H1 (cell line): ENCODE data around the gene ZNF786. TPM values are rescaled to one million over a fixed set of nuclear protein-coding genes. Genes with fewer than 3 reads are reported as not detected.
A peak's percentile ranks its signal among the peaks of the same experiment; 100 is the strongest.

Experiments used
- CBX8 ChIP-seq: fragments of 300-800, 300-1000 bp; sonication (generic); IDR thresholded peaks from 2 replicates; pipeline ENCODE4 v1.7.1; 2016; ENCODE audit warnings: low read depth, low read length, borderline replicate concordance
- CHD7 ChIP-seq: fragments of 300-600 bp; sonication (generic); IDR thresholded peaks from 2 replicates; pipeline ENCODE4 v1.7.1; 2012; ENCODE audit warnings: low read length, moderate library complexity, mild to moderate bottlenecking, inconsistent platforms; ENCODE audit not compliant: insufficient replicate concordance
- GTF2F1 ChIP-seq: IDR thresholded peaks from 2 replicates; pipeline ENCODE4 v1.6.1; 2012; ENCODE audit warnings: low read depth, low read length, improper control_type of control experiment, borderline replicate concordance
- NANOG ChIP-seq: IDR thresholded peaks from 2 replicates; pipeline ENCODE4 v1.6.1; 2011; ENCODE audit warnings: low read length, low read depth, mild to moderate bottlenecking, inconsistent platforms; ENCODE audit not compliant: insufficient read depth, poor library complexity, severe bottlenecking
- PHF8 ChIP-seq: fragments of 200-600 bp; sonication (generic); conservative IDR thresholded peaks from 2 replicates; pipeline ENCODE4 v1.7.1; 2012; ENCODE audit warnings: low read depth, mild to moderate bottlenecking, inconsistent platforms, low read length, moderate library complexity
- RXRA ChIP-seq: IDR thresholded peaks from 2 replicates; pipeline ENCODE4 v1.6.1; 2011; ENCODE audit warnings: low read depth, mild to moderate bottlenecking, low read length, moderate library complexity; ENCODE audit not compliant: insufficient read depth
- SP1 ChIP-seq: IDR thresholded peaks from 2 replicates; pipeline ENCODE4 v1.6.1; 2011; ENCODE audit warnings: low read depth, low read length
- SP2 ChIP-seq: IDR thresholded peaks from 2 replicates; pipeline ENCODE4 v1.6.1; 2012; ENCODE audit warnings: mild to moderate bottlenecking, low read length, inconsistent platforms
- SP4 ChIP-seq: IDR thresholded peaks from 2 replicates; pipeline ENCODE4 v1.6.1; 2012; ENCODE audit warnings: low read length, inconsistent platforms
- ZNF274 ChIP-seq: IDR thresholded peaks from 2 replicates; pipeline ENCODE4 v1.7.0; 2012; ENCODE audit warnings: low read length, borderline replicate concordance; ENCODE audit errors: extremely low read depth
- polyA plus RNA-seq, 7 experiments: library from polyadenylated mRNA; depleted of rRNA in 3 of 7; stranded (reverse) in 5 of 7; unstranded in 2 of 7; fragments of >200 nt in 5 of 7; fragments of 200-250 nt in 2 of 7; gene quantifications; 1 replicate in 5 of 7; 2 replicates in 1 of 7; 4 replicates in 1 of 7; pipeline versions ENCODE4 v1.2.1 to v1.2.3, GENCODE V29; 2011 to 2013; ENCODE audit warnings: missing spikeins in 2 of 7, mixed read lengths in 2 of 7
- total RNA-seq: library from RNA; stranded (reverse); fragmentation: NEBNext Ultra II Directional; extraction: Animal tissue kit (Norgen Biotek cat#: 25700); gene quantifications from 2 replicates; pipeline ENCODE4 v1.2.1, GENCODE V29; 2021

Gene ZNF786
- total and polyA plus RNA-seq, 2 of the 8 experiments (the other 6 are each of a cell fraction or from before 2014, with no cell fraction given), result 7.7 to 16.3 TPM

DNA sequence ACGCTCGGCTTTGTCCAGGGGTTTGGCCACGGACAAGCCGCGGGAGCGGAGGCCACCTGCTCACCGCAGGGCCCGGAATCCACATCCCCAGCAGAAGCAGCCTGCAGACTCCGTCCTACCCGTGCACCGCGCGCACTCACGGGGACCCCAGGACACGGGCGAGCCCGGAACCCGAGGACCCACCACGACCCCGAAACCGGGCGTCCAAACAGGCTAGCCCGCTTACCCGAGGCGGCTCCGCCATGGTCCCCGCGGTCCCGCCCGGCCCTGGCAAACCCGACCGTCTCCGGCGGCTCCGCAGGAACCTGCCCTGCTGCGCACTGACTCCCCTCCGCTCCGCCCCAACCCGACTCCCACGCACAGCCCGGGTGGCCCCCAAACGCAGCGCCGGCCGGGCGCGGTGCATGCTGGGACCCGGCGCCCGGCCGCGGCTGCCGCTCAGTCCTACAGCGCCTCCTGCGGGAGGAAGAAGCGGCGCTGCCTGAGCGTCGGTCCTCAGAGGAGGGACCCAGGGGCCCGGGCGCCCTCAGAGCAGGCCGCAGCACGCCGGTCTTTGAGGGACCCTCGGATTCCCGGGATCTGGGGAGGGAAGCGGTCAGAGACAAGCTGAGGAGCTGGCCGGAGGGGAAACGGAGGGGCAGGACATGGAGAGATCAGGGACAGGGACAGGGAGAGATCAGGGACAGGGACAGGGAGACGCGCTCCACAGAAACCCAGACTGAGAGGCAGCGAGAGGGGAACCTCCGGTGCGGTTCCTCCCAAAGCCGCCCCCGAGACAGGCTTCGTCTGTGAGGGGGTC is at the start of gene ZNF786 (continued):
- TF ChIP-seq SP1 (no peak), SP4 (no peak), SP2 (no peak), CHD7 (no peak), ZNF274 (no peak), RXRA (no peak), NANOG (no peak), CBX8 (no peak), PHF8 (peak; percentile 89), GTF2F1 (no peak)
